WTC11 (cell line): Measurements from ENCODE around the gene AHNAK. TPM values are rescaled to one million over a fixed set of nuclear protein-coding genes. Genes with fewer than 3 reads are reported as not detected.

Source experiments
- ATAC-seq: fragments of 200-7000 bp; cut with Tn5 transposase; 2 replicates; pipeline ENCODE4 v1.10.0; 2021; ENCODE audit warnings: mild to moderate bottlenecking, moderate library complexity
- CTCF ChIA-PET: fragments of 300-600 bp; sonication (Branson Sonifier 250); formaldehyde crosslinking; loops from one replicate; lab custom pipeline; 2021; ENCODE audit warnings: antibody characterized with exemption; lab: Charles Lee
- POLR2A ChIA-PET: fragments of 350-600 bp; sonication (Branson Sonifier 250); formaldehyde crosslinking; loops from one replicate; lab custom pipeline; 2021; ENCODE audit warnings: antibody characterized with exemption; lab: Charles Lee
- DNase-seq: peaks from one replicate; pipeline ENCODE4 v3.0.0; 2021; ENCODE audit warnings: low spot score
- H3K27ac Mint-ChIP-seq: 2 replicates; pipeline ENCODE4 v1.8.0; 2021; ENCODE audit warnings: mixed read lengths
- H3K27me3 Mint-ChIP-seq: 2 replicates; pipeline ENCODE4 v1.8.0; 2021; ENCODE audit warnings: low read depth, mild to moderate bottlenecking, moderate library complexity, mixed read lengths
- H3K36me3 Mint-ChIP-seq: 2 replicates; pipeline ENCODE4 v1.8.0; 2021; ENCODE audit warnings: mixed read lengths
- H3K4me1 Mint-ChIP-seq: 2 replicates; pipeline ENCODE4 v1.8.0; 2022; ENCODE audit warnings: mixed read lengths
- H3K4me3 Mint-ChIP-seq: 2 replicates; pipeline ENCODE4 v1.8.0; 2021; ENCODE audit warnings: mild to moderate bottlenecking, moderate library complexity, mixed read lengths
- H3K9me3 Mint-ChIP-seq: 2 replicates; pipeline ENCODE4 v1.8.0; 2021; ENCODE audit warnings: mixed read lengths
- AFF4 ChIP-seq: sonication (generic); formaldehyde crosslinking; IDR thresholded peaks from 2 replicates; pipeline ENCODE4 v1.8.1; 2023; ENCODE audit warnings: mild to moderate bottlenecking, missing genetic modification reagents, borderline replicate concordance
- CREB1 ChIP-seq: sonication (generic); formaldehyde crosslinking; IDR thresholded peaks from 2 replicates; pipeline ENCODE4 v1.8.0; 2023; ENCODE audit warnings: mild to moderate bottlenecking, missing genetic modification reagents
- E2F4 ChIP-seq: sonication (generic); formaldehyde crosslinking; IDR thresholded peaks from 2 replicates; pipeline ENCODE4 v1.8.1; 2022; ENCODE audit warnings: low read depth, mild to moderate bottlenecking, moderate library complexity, missing genetic modification reagents, borderline replicate concordance
- GABPB1 ChIP-seq: sonication (generic); formaldehyde crosslinking; IDR thresholded peaks from 2 replicates; pipeline ENCODE4 v1.8.1; 2023; ENCODE audit warnings: mild to moderate bottlenecking, missing genetic modification reagents
- MXD4 ChIP-seq: fragments of 250-450 bp; sonication (Bioruptor Pico); IDR thresholded peaks from 2 replicates; pipeline ENCODE4 v1.8.0; 2021; ENCODE audit warnings: mild to moderate bottlenecking, moderate library complexity, borderline replicate concordance
- NFATC4 ChIP-seq: fragments of 250-450 bp; sonication (Bioruptor Pico); IDR thresholded peaks from 2 replicates; pipeline ENCODE4 v1.9.0; 2021; ENCODE audit warnings: mild to moderate bottlenecking
- RELA ChIP-seq: sonication (generic); formaldehyde crosslinking; IDR thresholded peaks from 2 replicates; pipeline ENCODE4 v1.8.1; 2022; ENCODE audit warnings: missing genetic modification reagents, mild to moderate bottlenecking, borderline replicate concordance
- SP1 ChIP-seq: sonication (generic); formaldehyde crosslinking; conservative IDR thresholded peaks from 2 replicates; pipeline ENCODE4 v1.8.1; 2022; ENCODE audit warnings: missing genetic modification reagents
- TCF7 ChIP-seq: sonication (generic); formaldehyde crosslinking; IDR thresholded peaks from 2 replicates; pipeline ENCODE4 v1.8.0; 2022; ENCODE audit warnings: mild to moderate bottlenecking, low read depth, missing genetic modification reagents, moderate library complexity
- TEAD4 ChIP-seq: sonication (generic); formaldehyde crosslinking; IDR thresholded peaks from 2 replicates; pipeline ENCODE4 v1.8.0; 2022; ENCODE audit warnings: mild to moderate bottlenecking, missing genetic modification reagents
- ZNF317 ChIP-seq: sonication (generic); formaldehyde crosslinking; IDR thresholded peaks from 2 replicates; pipeline ENCODE4 v1.8.1; 2023; ENCODE audit warnings: low read depth, mild to moderate bottlenecking, moderate library complexity, missing genetic modification reagents, borderline replicate concordance
- ZNF416 ChIP-seq: fragments of 250-450 bp; sonication (Bioruptor Pico); IDR thresholded peaks from 2 replicates; pipeline ENCODE4 v1.9.0; 2021; ENCODE audit warnings: mild to moderate bottlenecking, inconsistent platforms
- total RNA-seq: library from RNA; stranded (reverse); gene quantifications from 3 replicates; pipeline ENCODE4 v1.2.3, GENCODE V29; 2021
- TF ChIP-seq, protein P1 (sequence below): sonication (generic); formaldehyde crosslinking; IDR thresholded peaks from 2 replicates; pipeline ENCODE4 v1.8.0; 2023; ENCODE audit warnings: mild to moderate bottlenecking, missing genetic modification reagents
- TF ChIP-seq, protein P2 (sequence below): sonication (generic); formaldehyde crosslinking; IDR thresholded peaks from 2 replicates; pipeline ENCODE4 v1.8.1; 2023; ENCODE audit warnings: mild to moderate bottlenecking, moderate library complexity, missing genetic modification reagents
- TF ChIP-seq, protein P3 (sequence below): fragments of 250-450 bp; sonication (Bioruptor Pico); IDR thresholded peaks from 2 replicates; pipeline ENCODE4 v1.9.0; 2021; ENCODE audit warnings: mild to moderate bottlenecking, borderline replicate concordance
- TF ChIP-seq, protein P4 (sequence below): sonication (generic); formaldehyde crosslinking; IDR thresholded peaks from 2 replicates; pipeline ENCODE4 v1.8.1; 2022; ENCODE audit warnings: low read depth, missing genetic modification reagents, borderline replicate concordance

The AHNAK gene
- total RNA-seq, 1 experiment from 2014 or later: 21.0 TPM

GRCh38 chr11:62411524-62411923, 135.1 kb downstream of the AHNAK start:
- Mint-ChIP-seq H3K4me1 (no peaks in the 10 kb centered on the region), H3K9me3 (no peaks in the 10 kb centered on the region), H3K27me3 (no peaks in the 10 kb centered on the region; the same call in 1 of the 2 replicates), H3K27ac (no peak overlapping the region), H3K4me3 (no peak overlapping the region), H3K36me3 (no peaks in the 10 kb centered on the region)
- TF ChIP-seq AFF4 (CRISPR knock-in tag) (no peak), E2F4 (CRISPR knock-in tag) (no peak), MXD4 (CRISPR knock-in tag) (no peak), RELA (CRISPR knock-in tag) (no peak), NFATC4 (no peak), GABPB1 (no peak)
- ChIA-PET CTCF (interaction anchor here (0.8 to 4.0 kb wide), 4 partner anchors 13 to 131 kb away, joined by 3 to 31 read pairs (median 14); no protein-coding TSS in a partner anchor), POLR2A (no interaction called here)
- DNase-seq (no peak), ATAC-seq (no peak)

GRCh38 chr11:62410972-62411371, 135.6 kb downstream of the AHNAK start:
- ATAC-seq (no peak), DNase-seq (no peak)
- TF ChIP-seq SP1 (CRISPR knock-in tag) (no peak), ZNF317 (no peak), ZNF416 (CRISPR knock-in tag) (no peak), GABPB1 (no peak), TCF7 (CRISPR knock-in tag) (no peak), CREB1 (no peak), MXD4 (CRISPR knock-in tag) (no peak), TEAD4 (CRISPR knock-in tag) (no peak)
- TF ChIP-seq, protein P1, sequence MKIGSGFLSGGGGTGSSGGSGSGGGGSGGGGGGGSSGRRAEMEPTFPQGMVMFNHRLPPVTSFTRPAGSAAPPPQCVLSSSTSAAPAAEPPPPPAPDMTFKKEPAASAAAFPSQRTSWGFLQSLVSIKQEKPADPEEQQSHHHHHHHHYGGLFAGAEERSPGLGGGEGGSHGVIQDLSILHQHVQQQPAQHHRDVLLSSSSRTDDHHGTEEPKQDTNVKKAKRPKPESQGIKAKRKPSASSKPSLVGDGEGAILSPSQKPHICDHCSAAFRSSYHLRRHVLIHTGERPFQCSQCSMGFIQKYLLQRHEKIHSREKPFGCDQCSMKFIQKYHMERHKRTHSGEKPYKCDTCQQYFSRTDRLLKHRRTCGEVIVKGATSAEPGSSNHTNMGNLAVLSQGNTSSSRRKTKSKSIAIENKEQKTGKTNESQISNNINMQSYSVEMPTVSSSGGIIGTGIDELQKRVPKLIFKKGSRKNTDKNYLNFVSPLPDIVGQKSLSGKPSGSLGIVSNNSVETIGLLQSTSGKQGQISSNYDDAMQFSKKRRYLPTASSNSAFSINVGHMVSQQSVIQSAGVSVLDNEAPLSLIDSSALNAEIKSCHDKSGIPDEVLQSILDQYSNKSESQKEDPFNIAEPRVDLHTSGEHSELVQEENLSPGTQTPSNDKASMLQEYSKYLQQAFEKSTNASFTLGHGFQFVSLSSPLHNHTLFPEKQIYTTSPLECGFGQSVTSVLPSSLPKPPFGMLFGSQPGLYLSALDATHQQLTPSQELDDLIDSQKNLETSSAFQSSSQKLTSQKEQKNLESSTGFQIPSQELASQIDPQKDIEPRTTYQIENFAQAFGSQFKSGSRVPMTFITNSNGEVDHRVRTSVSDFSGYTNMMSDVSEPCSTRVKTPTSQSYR (CRISPR knock-in tag): no peak
- TF ChIP-seq, protein P2, sequence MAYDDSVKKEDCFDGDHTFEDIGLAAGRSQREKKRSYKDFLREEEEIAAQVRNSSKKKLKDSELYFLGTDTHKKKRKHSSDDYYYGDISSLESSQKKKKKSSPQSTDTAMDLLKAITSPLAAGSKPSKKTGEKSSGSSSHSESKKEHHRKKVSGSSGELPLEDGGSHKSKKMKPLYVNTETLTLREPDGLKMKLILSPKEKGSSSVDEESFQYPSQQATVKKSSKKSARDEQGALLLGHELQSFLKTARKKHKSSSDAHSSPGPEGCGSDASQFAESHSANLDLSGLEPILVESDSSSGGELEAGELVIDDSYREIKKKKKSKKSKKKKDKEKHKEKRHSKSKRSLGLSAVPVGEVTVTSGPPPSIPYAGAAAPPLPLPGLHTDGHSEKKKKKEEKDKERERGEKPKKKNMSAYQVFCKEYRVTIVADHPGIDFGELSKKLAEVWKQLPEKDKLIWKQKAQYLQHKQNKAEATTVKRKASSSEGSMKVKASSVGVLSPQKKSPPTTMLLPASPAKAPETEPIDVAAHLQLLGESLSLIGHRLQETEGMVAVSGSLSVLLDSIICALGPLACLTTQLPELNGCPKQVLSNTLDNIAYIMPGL (CRISPR knock-in tag): no peak
- TF ChIP-seq, protein P3, sequence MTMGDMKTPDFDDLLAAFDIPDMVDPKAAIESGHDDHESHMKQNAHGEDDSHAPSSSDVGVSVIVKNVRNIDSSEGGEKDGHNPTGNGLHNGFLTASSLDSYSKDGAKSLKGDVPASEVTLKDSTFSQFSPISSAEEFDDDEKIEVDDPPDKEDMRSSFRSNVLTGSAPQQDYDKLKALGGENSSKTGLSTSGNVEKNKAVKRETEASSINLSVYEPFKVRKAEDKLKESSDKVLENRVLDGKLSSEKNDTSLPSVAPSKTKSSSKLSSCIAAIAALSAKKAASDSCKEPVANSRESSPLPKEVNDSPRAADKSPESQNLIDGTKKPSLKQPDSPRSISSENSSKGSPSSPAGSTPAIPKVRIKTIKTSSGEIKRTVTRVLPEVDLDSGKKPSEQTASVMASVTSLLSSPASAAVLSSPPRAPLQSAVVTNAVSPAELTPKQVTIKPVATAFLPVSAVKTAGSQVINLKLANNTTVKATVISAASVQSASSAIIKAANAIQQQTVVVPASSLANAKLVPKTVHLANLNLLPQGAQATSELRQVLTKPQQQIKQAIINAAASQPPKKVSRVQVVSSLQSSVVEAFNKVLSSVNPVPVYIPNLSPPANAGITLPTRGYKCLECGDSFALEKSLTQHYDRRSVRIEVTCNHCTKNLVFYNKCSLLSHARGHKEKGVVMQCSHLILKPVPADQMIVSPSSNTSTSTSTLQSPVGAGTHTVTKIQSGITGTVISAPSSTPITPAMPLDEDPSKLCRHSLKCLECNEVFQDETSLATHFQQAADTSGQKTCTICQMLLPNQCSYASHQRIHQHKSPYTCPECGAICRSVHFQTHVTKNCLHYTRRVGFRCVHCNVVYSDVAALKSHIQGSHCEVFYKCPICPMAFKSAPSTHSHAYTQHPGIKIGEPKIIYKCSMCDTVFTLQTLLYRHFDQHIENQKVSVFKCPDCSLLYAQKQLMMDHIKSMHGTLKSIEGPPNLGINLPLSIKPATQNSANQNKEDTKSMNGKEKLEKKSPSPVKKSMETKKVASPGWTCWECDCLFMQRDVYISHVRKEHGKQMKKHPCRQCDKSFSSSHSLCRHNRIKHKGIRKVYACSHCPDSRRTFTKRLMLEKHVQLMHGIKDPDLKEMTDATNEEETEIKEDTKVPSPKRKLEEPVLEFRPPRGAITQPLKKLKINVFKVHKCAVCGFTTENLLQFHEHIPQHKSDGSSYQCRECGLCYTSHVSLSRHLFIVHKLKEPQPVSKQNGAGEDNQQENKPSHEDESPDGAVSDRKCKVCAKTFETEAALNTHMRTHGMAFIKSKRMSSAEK (CRISPR knock-in tag): no peak
- TF ChIP-seq, protein P4, sequence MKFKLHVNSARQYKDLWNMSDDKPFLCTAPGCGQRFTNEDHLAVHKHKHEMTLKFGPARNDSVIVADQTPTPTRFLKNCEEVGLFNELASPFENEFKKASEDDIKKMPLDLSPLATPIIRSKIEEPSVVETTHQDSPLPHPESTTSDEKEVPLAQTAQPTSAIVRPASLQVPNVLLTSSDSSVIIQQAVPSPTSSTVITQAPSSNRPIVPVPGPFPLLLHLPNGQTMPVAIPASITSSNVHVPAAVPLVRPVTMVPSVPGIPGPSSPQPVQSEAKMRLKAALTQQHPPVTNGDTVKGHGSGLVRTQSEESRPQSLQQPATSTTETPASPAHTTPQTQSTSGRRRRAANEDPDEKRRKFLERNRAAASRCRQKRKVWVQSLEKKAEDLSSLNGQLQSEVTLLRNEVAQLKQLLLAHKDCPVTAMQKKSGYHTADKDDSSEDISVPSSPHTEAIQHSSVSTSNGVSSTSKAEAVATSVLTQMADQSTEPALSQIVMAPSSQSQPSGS: no peak
- H3K36me3 Mint-ChIP-seq: no peaks in the 10 kb centered on the region
- CTCF ChIA-PET: interaction anchor here (0.8 to 4.0 kb wide), 4 partner anchors 14 to 132 kb away, joined by 3 to 31 read pairs (median 14); no protein-coding TSS in a partner anchor
- POLR2A ChIA-PET: no interaction called here
- H3K27ac Mint-ChIP-seq: no peak overlapping the region
- no peaks in the 10 kb centered on the region for H3K4me1 Mint-ChIP-seq
- no peaks in the 10 kb centered on the region; the same call in 1 of the 2 replicates for H3K27me3 Mint-ChIP-seq
- H3K4me3 Mint-ChIP-seq: no peak overlapping the region
- no peaks in the 10 kb centered on the region for H3K9me3 Mint-ChIP-seq
